ENCODE results near the gene PAXIP1.

Gene PAXIP1

DNA sequence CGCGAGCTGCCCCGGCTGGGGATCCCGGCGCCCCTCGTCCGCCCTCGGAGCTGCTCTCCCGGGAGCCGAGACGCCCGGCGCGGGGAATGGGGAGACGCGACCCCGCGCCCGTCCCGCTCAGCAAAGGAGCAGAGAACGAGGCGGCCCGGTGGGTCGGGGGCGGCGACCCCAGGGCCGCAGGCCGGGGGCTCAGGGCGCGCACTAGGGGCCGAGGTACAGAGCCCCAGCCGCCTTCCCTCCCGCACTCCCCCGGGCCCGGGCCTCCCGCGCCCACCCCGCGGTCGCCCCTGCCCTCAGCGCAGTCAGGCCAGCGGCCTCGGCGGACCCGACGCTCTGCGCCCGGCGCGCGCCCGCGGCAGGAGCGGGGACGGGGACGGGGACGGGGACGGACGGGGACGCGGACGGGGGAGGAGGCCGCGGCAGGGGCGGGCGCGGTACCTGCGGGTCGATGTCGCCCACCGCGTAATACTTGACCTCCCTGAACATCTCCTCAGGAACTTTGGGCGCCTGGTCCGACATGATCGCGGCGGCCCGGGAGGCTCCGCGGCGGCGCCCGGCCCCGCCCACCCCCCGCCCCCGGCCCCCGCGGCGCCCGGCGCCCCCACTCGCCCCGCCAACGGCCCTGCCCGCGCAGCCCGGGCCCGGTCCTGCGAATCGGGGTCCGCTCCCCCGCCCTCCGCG, 373 bp downstream of the PAXIP1 start:
- Histone ChIP-seq H3K36me3 (ENCODE audit: insufficient read depth, low read length) (peaks cover 3% of the 10 kb centered on the region; the same call in 1 of the 2 replicates), H3K9ac (ENCODE audit: low read depth, low read length) (peak overlapping the region; percentile 70), H3K4me1 (ENCODE audit: insufficient read depth, low read length) (peaks cover 11% of the 10 kb centered on the region), H3K9me3 (ENCODE audit: control insufficient read depth, insufficient read depth, low read length) (no peaks in the 10 kb centered on the region)

DNA sequence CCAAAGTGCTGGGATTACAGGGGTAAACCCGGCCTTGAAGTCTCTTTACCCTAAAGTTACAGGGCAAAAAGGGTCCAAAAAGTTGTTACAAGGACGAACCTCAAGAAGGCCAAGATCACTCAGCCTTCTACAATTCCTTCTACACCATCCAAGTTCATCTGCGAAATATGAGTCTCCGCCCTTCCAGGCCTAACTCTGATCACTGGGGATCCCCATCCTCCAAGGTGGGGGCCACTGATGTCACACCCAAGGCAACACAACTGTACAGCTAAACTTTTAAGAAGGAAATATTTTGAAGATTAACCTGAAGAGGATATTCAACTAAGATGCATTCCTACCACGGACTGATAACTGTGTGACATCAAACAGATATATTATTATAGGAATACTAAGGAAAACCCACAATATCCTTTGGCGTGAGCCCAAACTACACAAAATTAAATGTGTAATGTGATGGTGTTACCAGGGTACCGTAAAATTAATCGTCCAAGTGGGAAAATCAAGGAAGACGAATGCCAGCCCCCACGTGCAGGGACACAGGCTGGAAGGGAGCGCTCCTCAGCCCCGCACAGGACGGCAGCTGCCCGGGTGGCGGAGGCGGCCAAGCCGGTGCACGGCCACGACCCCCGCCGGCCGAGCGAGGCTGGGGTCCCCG, 1.0 kb downstream of the PAXIP1 start:
- Histone ChIP-seq H3K36me3 (ENCODE audit: insufficient read depth, low read length) (peaks cover 3% of the 10 kb centered on the region; the same call in 1 of the 2 replicates), H3K4me1 (ENCODE audit: insufficient read depth, low read length) (peaks cover 17% of the 10 kb centered on the region)

DNA sequence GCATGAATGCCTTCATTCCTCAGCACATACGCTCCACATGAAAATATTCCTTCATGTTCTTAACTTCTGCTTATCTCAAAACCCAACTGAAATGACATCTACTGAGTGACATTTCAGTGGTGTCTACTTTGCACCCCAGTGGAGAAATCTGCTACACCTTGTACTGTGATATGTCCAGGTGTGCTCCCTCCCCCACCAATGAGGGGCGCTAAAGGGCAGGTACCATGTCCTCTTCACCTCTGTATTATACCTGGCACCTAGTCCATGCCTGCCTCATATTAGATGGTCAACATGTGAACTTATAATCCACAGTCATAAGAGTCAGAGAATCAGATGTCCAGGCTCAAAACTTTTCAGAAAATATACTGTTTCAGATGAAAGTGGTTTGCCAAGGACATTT, 2.1 kb downstream of the PAXIP1 start:
- Histone ChIP-seq H3K9ac (ENCODE audit: low read depth, low read length) (no peak overlapping the region), H3K9me3 (ENCODE audit: control insufficient read depth, insufficient read depth, low read length) (no peaks in the 10 kb centered on the region), H3K4me1 (ENCODE audit: insufficient read depth, low read length) (peaks cover 22% of the 10 kb centered on the region), H3K36me3 (ENCODE audit: insufficient read depth, low read length) (peaks cover 5% of the 10 kb centered on the region; the same call in 1 of the 2 replicates)

More for the DNA sequence above, 1.0 kb downstream of the PAXIP1 start:
- H3K9me3 ChIP-seq (ENCODE audit: control insufficient read depth, insufficient read depth, low read length), result no peaks in the 10 kb centered on the region
- H3K9ac ChIP-seq (ENCODE audit: low read depth, low read length), result peak overlapping the region; percentile 70

DNA sequence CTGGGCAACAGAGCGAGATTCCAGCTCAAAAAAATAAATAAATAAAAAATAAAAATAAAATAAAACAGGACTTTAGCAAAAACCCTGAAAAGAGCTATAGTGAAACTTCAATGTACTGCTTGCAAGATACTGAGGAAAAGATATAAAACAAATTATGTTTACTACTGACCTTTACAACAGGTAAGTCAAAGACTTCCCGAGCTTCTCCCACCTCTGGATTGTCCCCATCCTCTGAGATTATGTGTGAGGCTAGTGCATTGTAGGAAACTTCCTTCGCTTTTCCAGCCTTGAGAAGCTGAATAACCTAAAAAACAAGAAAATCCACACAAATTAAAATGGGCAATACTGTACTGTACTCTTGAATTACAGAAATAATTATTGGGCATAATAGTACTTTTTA, 4.4 kb downstream of the PAXIP1 start:
- H3K9ac ChIP-seq (ENCODE audit: low read depth, low read length), result no peak overlapping the region
- peaks cover 5% of the 10 kb centered on the region; the same call in 1 of the 2 replicates for H3K36me3 ChIP-seq (ENCODE audit: insufficient read depth, low read length)
- no peaks in the 10 kb centered on the region for H3K9me3 ChIP-seq (ENCODE audit: control insufficient read depth, insufficient read depth, low read length)
- H3K4me1 ChIP-seq (ENCODE audit: insufficient read depth, low read length), result peaks cover 25% of the 10 kb centered on the region

DNA sequence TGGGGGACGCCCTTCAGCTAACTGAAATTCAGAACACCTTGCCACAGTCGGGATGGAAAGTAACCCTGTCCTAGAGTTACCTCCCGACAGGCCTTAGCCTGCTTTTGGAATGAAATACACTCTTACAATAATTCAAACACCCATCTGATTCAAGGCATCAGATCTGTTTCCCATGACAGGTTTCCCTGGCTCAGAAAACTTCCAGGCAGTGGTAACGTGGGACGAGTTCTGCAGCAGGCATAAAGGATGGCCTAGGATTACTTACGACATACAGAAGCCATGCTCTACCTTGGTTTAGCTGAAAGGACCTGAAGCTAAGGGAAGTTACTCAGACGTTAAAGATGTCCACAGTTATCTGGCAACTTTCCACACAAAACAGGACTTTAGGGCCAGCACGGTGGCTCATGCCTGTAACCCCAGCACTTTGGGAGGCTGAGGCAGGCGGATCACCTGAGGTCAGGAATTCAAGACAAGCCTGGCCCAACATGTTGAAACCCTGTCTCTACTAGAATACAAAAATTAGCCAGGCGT, 5.0 kb downstream of the PAXIP1 start:
- Histone ChIP-seq H3K4me1 (ENCODE audit: insufficient read depth, low read length) (peaks cover 25% of the 10 kb centered on the region), H3K36me3 (ENCODE audit: insufficient read depth, low read length) (peaks cover 5% of the 10 kb centered on the region; the same call in 1 of the 2 replicates), H3K9ac (ENCODE audit: low read depth, low read length) (no peak overlapping the region), H3K9me3 (ENCODE audit: control insufficient read depth, insufficient read depth, low read length) (no peaks in the 10 kb centered on the region)

DNA sequence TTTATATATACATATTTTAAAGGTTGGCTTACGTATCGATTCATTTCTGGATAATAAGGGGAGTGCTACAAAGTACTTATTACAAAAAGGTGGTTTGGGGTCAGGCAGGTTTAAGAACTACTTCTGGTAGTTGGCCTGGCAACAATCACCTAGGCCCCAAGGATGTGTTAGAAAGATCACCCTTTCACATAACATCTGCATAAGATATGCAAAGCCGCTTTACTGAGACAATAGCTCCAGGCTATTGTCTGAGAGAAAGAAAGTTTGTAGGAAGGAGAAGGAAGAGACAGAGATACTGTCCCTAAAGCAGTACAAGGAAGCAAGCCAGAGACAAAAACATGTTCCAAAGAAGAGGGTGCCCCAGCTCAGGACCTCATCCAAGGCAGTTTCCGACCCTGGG, 6.2 kb downstream of the PAXIP1 start:
- Histone ChIP-seq H3K4me1 (ENCODE audit: insufficient read depth, low read length) (peaks cover 25% of the 10 kb centered on the region), H3K36me3 (ENCODE audit: insufficient read depth, low read length) (peaks cover 5% of the 10 kb centered on the region; the same call in 1 of the 2 replicates), H3K9me3 (ENCODE audit: control insufficient read depth, insufficient read depth, low read length) (no peaks in the 10 kb centered on the region), H3K9ac (ENCODE audit: low read depth, low read length) (no peak overlapping the region)

DNA sequence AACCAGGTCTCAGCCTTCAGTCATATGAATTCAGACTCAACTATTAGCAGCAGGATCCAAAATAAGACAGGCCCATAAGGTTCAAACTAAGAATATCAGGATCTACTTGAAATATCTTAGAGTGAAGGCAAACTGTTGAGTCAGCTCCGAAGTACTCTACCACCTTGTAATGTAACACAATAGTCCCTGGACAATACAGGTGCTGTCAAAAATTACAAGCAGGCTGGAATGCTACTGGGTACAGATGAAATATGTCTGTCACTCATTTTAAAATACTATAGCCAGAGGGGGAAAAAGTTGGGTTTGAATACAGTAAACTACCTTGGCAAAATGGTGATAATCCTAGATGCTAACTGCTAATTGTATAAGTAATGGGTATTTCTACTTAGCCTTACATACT, 6.8 kb downstream of the PAXIP1 start:
- Histone ChIP-seq H3K36me3 (ENCODE audit: insufficient read depth, low read length) (peaks cover 5% of the 10 kb centered on the region; the same call in 1 of the 2 replicates), H3K9ac (ENCODE audit: low read depth, low read length) (no peak overlapping the region), H3K9me3 (ENCODE audit: control insufficient read depth, insufficient read depth, low read length) (no peaks in the 10 kb centered on the region), H3K4me1 (ENCODE audit: insufficient read depth, low read length) (peaks cover 25% of the 10 kb centered on the region)

DNA sequence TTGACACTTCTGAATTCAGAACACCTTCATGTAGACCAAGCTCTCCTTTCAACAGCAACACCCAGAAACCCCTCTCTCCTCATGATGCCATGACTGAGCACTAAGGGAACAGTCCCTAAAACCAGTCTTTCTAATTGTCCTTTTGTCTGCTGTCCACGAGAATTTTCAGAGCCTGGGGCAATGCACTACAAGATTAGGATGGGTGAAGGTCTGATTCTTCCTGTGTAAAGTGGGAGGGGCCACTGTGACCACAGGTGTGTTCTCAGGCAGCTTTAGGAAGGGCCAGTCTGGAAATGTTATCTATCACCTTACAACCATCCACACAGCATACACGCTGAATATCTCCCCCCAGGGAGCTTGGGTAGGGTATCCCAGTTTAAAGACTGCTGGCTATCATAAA, 7.9 kb downstream of the PAXIP1 start:
- no peak overlapping the region for H3K9ac ChIP-seq (ENCODE audit: low read depth, low read length)
- H3K9me3 ChIP-seq (ENCODE audit: control insufficient read depth, insufficient read depth, low read length), result no peaks in the 10 kb centered on the region
- H3K4me1 ChIP-seq (ENCODE audit: insufficient read depth, low read length), result peaks cover 19% of the 10 kb centered on the region
- H3K36me3 ChIP-seq (ENCODE audit: insufficient read depth, low read length), result peaks cover 5% of the 10 kb centered on the region; the same call in 1 of the 2 replicates

DNA sequence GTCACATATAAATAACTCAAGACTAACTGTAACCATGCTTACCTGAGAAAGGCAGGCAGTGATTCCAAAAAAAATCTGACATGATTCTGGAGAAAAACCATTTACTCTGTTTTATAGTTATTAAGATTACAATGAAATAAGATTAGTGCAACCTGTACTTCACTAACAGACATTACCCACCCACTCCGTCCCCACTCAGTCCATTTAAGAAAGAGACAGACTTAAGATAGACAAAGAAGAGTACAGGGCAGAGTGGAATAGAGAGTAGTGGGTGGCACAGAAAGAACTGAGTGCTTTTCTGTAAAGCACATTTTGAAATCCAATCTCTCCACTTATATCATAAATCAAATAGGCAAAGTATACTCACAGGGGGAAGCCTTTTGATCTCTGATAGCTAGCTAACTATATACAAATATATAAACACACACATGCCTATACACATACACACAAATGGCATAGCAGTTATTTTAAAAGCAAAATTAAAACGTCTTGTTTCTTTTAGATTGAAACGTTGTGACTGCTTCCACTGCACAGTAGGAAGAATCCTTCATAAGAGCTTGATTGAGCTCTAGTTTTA, 11.9 kb downstream of the PAXIP1 start:
- Histone ChIP-seq H3K9me3 (ENCODE audit: control insufficient read depth, insufficient read depth, low read length) (no peaks in the 10 kb centered on the region), H3K4me1 (ENCODE audit: insufficient read depth, low read length) (peaks cover 3% of the 10 kb centered on the region; the same call in 1 of the 2 replicates), H3K36me3 (ENCODE audit: insufficient read depth, low read length) (peaks cover under 1% of the 10 kb centered on the region; the same call in 1 of the 2 replicates), H3K9ac (ENCODE audit: low read depth, low read length) (no peak overlapping the region)

DNA sequence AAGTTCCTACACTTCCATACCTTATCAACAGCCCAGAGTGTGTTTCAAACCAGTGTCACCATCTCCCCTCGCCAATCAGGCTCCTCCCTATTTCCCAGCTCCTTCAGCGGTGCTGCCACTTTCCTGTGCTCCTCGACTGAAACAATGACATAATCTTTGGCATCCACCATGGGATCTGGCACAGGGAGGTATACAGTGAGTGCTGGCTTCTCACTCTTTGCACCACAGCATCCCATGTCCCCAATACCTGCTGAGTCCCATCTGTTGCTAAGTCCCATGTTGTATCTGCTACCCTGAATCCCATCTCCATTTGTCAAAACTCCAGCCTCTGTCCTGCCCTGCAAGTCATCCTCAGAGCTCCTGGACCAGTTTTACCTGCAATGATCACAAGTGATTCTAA, 15.4 kb downstream of the PAXIP1 start:
- H3K36me3 ChIP-seq (ENCODE audit: insufficient read depth, low read length), result no peaks in the 10 kb centered on the region
- no peak overlapping the region for H3K9ac ChIP-seq (ENCODE audit: low read depth, low read length)
- no peaks in the 10 kb centered on the region for H3K9me3 ChIP-seq (ENCODE audit: control insufficient read depth, insufficient read depth, low read length)
- H3K4me1 ChIP-seq (ENCODE audit: insufficient read depth, low read length), result no peaks in the 10 kb centered on the region

DNA sequence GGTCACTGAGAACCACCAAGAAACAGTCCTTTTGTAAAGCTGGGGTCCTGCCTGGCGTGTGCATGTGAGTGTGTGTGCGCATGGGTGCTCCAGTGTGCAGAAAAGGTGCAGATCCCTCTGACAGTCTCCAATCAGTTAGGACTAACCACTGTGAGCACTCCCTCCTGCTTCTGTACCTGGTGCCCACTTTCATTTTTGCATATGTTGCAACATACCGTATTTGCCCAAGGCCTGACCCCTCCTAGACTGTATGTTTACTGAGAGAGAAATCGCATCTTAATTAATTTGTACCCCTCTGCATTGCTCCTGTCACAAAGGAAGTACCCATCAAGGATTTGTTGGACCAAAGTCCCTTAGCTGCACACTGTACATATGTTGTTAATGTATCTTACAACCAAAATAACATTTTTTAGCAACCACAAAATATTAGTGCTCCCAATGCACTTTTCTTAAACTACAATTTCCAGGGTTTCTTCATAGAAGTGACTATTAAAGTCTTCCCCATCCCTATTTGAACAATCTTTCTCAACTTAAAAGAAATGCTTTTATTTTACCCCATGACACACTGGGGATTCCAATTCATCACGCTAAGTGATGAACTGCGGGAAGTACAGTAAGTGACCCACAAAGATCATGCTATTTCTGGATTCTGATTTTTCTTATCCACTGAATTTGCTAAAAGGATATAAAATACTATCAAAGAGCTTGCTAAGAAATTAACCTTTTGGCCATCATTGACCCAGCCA, 16.6 kb downstream of the PAXIP1 start:
- no peaks in the 10 kb centered on the region for H3K4me1 ChIP-seq (ENCODE audit: insufficient read depth, low read length)
- H3K36me3 ChIP-seq (ENCODE audit: insufficient read depth, low read length), result no peaks in the 10 kb centered on the region
- H3K9me3 ChIP-seq (ENCODE audit: control insufficient read depth, insufficient read depth, low read length), result no peaks in the 10 kb centered on the region
- H3K9ac ChIP-seq (ENCODE audit: low read depth, low read length), result no peak overlapping the region

DNA sequence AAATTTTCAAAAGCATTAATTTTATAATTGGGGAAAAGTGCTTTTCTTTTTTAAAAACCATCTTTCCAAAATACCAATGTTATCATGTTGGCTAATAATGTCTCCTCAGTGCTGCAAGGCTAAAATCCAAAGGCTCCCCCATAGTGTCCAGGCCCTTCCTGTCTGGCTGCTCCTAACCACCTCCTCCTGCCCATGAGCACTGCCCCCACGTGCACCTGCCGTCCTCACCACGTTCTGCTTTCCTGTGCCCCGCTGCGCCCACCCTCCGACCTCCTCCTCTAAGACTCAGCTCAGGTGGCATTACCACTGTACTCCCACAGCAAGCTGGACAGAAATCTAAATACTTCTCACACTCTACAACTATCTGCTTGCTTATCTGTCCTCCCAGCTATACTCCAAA, 17.7 kb downstream of the PAXIP1 start:
- no peak overlapping the region for H3K9ac ChIP-seq (ENCODE audit: low read depth, low read length)
- no peaks in the 10 kb centered on the region for H3K4me1 ChIP-seq (ENCODE audit: insufficient read depth, low read length)
- H3K9me3 ChIP-seq (ENCODE audit: control insufficient read depth, insufficient read depth, low read length), result no peaks in the 10 kb centered on the region
- no peaks in the 10 kb centered on the region for H3K36me3 ChIP-seq (ENCODE audit: insufficient read depth, low read length)

DNA sequence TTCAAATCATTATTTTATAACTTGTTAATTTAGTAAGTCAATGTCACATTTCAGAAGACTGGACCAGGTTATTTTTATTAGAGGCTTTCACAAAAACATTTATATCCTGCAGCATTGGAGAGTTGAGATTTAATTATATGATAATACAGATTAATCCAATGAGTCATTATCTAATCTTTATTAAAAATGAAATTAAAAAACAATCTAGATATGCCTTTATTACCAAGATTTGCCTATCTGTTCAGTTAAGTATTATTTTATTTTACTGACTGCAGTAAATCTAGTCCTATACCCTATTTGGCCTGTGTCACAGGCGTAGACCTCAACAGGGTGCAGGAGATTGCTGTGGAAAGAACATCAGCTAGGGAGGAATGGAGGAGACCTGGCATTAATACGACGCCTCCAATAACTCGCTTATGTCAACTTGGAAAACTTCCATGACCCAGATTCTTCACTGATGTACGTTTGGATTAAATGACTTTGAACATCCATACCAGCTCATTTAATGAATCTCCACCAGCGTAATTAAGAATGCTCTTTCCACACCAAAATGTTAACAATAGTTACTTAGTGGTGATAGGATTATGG, 18.2 kb downstream of the PAXIP1 start:
- Histone ChIP-seq H3K9me3 (ENCODE audit: control insufficient read depth, insufficient read depth, low read length) (no peaks in the 10 kb centered on the region), H3K36me3 (ENCODE audit: insufficient read depth, low read length) (no peaks in the 10 kb centered on the region; the same call in 1 of the 2 replicates), H3K4me1 (ENCODE audit: insufficient read depth, low read length) (no peaks in the 10 kb centered on the region), H3K9ac (ENCODE audit: low read depth, low read length) (no peak overlapping the region)

DNA sequence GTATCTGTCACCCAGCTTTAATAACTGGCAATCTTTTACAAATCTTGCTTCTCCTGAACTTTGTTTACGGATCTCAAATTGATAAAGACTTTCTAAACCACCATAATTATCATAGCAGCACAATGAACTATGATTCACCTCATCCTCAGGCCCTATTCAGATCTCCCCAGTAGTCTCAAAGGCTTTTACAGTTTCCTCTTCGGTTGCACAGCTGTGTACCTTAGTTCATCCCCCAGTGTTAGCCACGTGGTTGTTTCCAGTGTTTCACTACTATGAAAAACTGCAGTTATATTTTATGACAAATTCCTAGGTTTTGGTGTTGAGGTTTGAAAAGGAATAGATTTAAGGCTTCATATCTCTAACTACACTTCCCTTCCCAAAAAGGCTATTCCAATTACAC, 24.9 kb downstream of the PAXIP1 start:
- Histone ChIP-seq H3K9ac (ENCODE audit: low read depth, low read length) (no peak overlapping the region), H3K4me1 (ENCODE audit: insufficient read depth, low read length) (no peaks in the 10 kb centered on the region), H3K9me3 (ENCODE audit: control insufficient read depth, insufficient read depth, low read length) (no peaks in the 10 kb centered on the region), H3K36me3 (ENCODE audit: insufficient read depth, low read length) (peaks cover 14% of the 10 kb centered on the region)
